ENCODE results near the gene ZNF783. TPM values are rescaled to one million over a fixed set of nuclear protein-coding genes. Genes with fewer than 3 reads are reported as not detected.
A peak's percentile ranks its signal among the peaks of the same experiment; 100 is the strongest.
"Not testable (repeated sequence)": the region's sequence is repeated elsewhere in the genome, so short reads cannot be mapped to it uniquely, and the experiment has no call there.

ZNF783 gene
- total RNA-seq, 2 experiments from 2014 or later: 14.4 to 15.8 TPM

DNA sequence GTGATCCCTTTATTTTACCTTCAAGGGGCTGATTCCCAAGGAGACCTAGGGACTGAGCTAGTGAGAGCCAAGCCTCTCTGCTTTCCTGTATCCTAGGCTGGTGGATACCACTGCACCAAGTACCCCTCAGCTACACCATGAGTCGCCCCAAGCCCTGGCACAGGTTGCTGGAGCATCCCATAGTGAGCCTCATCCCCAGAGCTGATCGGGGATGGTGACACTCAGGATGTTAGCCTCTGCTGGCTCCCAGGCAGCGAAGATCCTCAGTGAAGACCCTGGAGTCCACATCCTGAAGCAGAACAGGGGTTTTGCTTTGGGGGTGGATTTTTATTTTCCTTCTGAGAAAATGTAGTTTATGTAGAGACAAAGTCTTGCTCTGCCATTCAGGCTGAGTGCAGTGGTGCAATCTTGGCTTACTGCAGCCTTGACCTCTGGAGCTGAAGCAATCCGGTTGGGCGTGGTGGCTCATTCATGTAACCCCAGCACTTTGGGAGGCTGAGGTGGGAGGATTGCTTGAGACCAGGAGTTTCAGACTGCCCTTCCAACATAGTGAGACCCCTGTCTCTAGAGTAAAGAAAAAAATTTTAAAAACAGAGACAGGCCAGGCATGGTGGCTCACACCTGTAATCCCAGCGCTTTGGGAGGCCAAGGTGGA, 35.0 kb upstream of the ZNF783 start:
- Mint-ChIP-seq H3K9me3 (no peaks in the 10 kb centered on the region), H3K4me1 (peaks cover 2% of the 10 kb centered on the region), H3K4me3 (no peak overlapping the region), H3K27me3 (no peaks in the 10 kb centered on the region), H3K36me3 (ENCODE audit: low read depth) (peaks cover 21% of the 10 kb centered on the region), H3K27ac (no peak overlapping the region)
- POLR2A ChIA-PET: interaction anchor here (1.0 kb wide), 1 partner anchor 9 kb away, joined by 3 read pairs; no protein-coding TSS in a partner anchor
- DNase-seq: no peak
- CTCF ChIA-PET: no interaction called here

DNA sequence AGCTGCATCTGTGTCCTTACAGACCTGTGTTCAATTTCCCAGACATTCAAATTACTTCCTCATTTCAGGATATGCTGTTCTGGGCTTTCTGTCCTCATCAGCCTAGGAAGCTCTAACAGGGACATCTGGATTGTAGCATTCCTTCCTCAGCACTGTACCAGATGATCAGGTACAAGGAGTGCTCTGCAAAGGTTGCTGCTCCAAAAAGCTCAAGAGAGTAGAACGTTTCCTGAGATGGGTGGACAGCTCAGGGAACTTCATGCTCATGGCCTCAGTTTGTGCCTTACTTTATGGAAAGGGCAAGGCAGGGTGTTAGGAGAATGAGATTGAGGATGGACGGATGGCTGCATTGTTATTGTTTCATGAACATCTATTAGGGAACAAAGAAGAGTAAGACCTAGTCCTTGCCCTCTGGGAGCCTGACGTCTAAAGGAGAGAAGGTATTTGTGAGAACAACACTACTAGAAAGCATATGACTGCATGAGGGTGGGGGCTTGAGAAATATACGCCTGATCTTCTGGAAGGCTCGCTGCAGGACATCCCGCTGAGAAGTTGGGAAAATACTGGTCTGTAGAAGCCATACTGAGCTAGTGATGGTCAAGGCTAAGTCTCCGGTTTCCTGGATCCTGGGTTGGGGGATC, 33.0 kb upstream of the ZNF783 start:
- no peak overlapping the region for H3K27ac Mint-ChIP-seq
- ChIA-PET CTCF (interaction anchor here (1.1 to 1.2 kb wide), 2 partner anchors 19 to 33 kb away, joined by 3 to 4 read pairs; partner anchors contain the start of gene ZNF282), POLR2A (interaction anchor here (1.1 to 2.0 kb wide), 4 partner anchors 11 to 36 kb away, joined by 3 to 4 read pairs (median 3); partner anchors contain the start of gene ZNF212)
- no peak for DNase-seq
- no peak overlapping the region for H3K4me3 Mint-ChIP-seq
- H3K4me1 Mint-ChIP-seq: peaks cover 2% of the 10 kb centered on the region
- H3K9me3 Mint-ChIP-seq: no peaks in the 10 kb centered on the region
- no peaks in the 10 kb centered on the region for H3K27me3 Mint-ChIP-seq
- H3K36me3 Mint-ChIP-seq (ENCODE audit: low read depth): peaks cover 14% of the 10 kb centered on the region

DNA sequence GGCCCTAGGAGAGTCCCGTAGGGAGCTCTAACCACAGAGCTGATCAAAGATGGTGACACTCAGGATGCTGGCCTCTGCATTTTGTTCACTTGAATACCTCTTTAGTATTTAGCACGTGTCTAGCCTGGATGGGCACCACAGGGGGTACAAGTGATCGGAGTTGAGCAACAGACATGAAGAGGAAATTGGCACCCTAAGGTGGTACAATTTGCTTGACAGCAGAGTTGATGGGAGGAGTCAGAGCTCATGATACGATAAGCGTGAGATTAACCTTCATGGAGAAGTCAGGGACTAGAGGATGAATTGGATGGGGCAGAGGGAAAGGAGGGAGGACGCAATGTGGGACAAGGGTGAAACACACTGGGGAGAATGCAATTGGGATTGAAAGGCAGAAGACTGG, 32.5 kb upstream of the ZNF783 start:
- CTCF ChIA-PET: interaction anchor here (1.1 to 1.2 kb wide), 2 partner anchors 20 to 34 kb away, joined by 3 to 4 read pairs; partner anchors contain the start of gene ZNF282
- DNase-seq: no peak
- H3K4me1 Mint-ChIP-seq: peaks cover 2% of the 10 kb centered on the region
- no peaks in the 10 kb centered on the region for H3K27me3 Mint-ChIP-seq
- no peak overlapping the region for H3K27ac Mint-ChIP-seq
- no peak overlapping the region for H3K4me3 Mint-ChIP-seq
- POLR2A ChIA-PET: interaction anchor here (0.9 to 2.0 kb wide), 5 partner anchors 10 to 37 kb away, joined by 3 to 4 read pairs (median 3); partner anchors contain the start of genes ZNF212 and ZNF282
- peaks cover 14% of the 10 kb centered on the region for H3K36me3 Mint-ChIP-seq (ENCODE audit: low read depth)
- H3K9me3 Mint-ChIP-seq: no peaks in the 10 kb centered on the region

DNA sequence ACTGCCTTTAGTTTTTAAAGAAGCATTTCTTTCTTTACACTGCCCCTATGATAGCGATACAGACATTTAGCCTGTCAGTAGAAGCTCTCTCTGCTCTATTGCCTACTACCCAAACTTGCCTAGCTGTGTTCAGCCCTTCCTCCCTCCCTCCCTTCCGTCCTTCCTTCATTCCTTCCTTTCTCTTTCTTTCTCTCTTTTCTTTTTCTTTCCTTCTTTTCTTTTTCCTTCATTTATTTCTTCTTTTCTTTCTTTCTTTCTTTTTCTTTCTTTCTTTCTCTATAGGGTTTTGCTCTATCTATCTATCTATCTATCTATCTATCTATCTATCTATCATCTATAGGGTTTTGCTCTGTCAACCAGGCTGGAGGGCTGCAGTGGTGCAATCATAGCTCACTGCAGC, 29.6 kb upstream of the ZNF783 start:
- Mint-ChIP-seq H3K4me1 (peaks cover 5% of the 10 kb centered on the region), H3K36me3 (ENCODE audit: low read depth) (no peaks in the 10 kb centered on the region), H3K27me3 (no peaks in the 10 kb centered on the region), H3K9me3 (no peaks in the 10 kb centered on the region), H3K27ac (no peak overlapping the region), H3K4me3 (no peak overlapping the region)
- DNase-seq: no peak
- ChIA-PET CTCF (interaction anchor here (1.3 to 1.5 kb wide), 2 partner anchors 22 to 37 kb away, joined by 3 to 5 read pairs; partner anchors contain the start of gene ZNF282), POLR2A (interaction anchor here (0.9 to 1.7 kb wide), 3 partner anchors 22 to 37 kb away, joined by 3 to 4 read pairs (median 3); partner anchors contain the start of genes ZNF282 and ZNF783)

DNA sequence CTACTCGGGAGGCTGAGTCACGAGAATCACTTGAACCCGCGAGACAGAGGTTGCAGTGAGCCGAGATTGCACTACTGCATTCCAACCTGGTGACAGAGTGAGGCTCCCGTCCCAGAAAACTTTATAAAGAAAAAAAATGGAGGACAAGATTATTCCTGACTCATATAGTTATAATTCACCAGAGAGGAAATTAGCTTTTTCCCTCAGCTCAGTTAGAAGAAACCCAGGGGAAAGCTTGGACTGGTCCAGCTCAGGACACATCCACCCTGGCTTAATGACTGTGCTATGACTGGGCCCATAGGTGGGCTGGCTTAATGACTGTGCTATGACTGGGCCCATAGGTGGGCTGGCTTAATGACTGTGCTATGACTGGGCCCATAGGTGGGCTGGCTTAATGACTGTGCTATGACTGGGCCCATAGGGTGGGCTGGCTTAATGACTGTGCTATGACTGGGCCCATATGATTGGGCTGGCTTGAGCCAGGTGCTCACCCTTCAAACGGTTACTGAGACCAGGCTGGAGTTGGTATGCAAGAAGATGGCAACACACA, 28.3 kb upstream of the ZNF783 start:
- H3K4me3 Mint-ChIP-seq; H3K27ac Mint-ChIP-seq; H3K36me3 Mint-ChIP-seq (ENCODE audit: low read depth); H3K27me3 Mint-ChIP-seq; DNase-seq; H3K9me3 Mint-ChIP-seq: not testable (repeated sequence)
- peaks cover 12% of the 10 kb centered on the region for H3K4me1 Mint-ChIP-seq
- CTCF ChIA-PET: interaction anchor here (1.5 kb wide), 1 partner anchor 24 kb away, joined by 5 read pairs; no protein-coding TSS in a partner anchor
- POLR2A ChIA-PET: interaction anchor here (1.2 to 1.7 kb wide), 2 partner anchors 28 to 38 kb away, joined by 3 to 4 read pairs; partner anchors contain the start of genes ZNF282 and ZNF783

DNA sequence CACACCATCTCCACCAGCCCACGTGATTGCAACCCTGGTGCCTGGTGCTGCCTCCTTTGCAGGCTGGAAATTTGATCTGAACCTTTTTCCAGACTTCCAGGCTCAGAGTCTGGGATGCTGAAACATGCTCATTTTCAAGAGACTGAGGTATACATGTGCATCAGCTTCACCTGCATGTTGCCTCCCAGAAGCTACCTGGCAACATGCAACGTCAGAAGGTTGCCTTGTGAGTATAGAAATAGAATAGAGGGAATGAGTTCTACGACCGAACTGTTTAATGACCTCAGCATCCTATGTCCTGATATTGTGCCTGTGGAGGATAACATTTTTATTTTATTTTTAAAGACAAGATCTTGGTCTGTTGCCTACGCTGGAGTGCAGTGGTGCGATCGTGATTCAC, 24.5 kb upstream of the ZNF783 start:
- Mint-ChIP-seq H3K27ac (no peak overlapping the region), H3K27me3 (no peaks in the 10 kb centered on the region), H3K4me3 (no peak overlapping the region), H3K4me1 (peaks cover 33% of the 10 kb centered on the region), H3K9me3 (no peaks in the 10 kb centered on the region), H3K36me3 (ENCODE audit: low read depth) (peaks cover 2% of the 10 kb centered on the region)
- ChIA-PET CTCF (no interaction called here), POLR2A (no interaction called here)
- no peak for DNase-seq

DNA sequence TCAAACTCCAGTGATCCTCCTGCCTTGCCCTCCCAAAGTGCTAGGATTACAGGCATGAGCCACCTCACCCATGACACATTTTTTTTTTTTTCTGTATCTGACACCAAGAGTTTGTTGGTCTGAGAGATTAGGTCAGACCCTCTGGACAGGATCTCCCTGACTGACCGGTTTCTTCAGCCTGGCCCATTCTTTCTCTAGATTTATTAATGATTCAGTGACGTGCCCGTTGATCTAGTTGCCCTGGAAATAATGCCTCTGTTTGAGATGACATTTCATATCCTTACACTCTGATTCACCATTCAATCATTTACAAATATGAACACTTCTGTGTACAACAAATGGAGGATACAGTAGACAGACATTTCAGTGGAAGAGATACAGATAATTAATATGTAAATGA, 23.9 kb upstream of the ZNF783 start:
- peaks cover 7% of the 10 kb centered on the region for H3K36me3 Mint-ChIP-seq (ENCODE audit: low read depth)
- peak overlapping the region; percentile 26 for H3K4me3 Mint-ChIP-seq
- peaks cover 36% of the 10 kb centered on the region for H3K4me1 Mint-ChIP-seq
- no peak for DNase-seq
- H3K27me3 Mint-ChIP-seq: no peaks in the 10 kb centered on the region
- ChIA-PET CTCF (no interaction called here), POLR2A (no interaction called here)
- H3K27ac Mint-ChIP-seq: no peak overlapping the region
- peaks cover 2% of the 10 kb centered on the region for H3K9me3 Mint-ChIP-seq

DNA sequence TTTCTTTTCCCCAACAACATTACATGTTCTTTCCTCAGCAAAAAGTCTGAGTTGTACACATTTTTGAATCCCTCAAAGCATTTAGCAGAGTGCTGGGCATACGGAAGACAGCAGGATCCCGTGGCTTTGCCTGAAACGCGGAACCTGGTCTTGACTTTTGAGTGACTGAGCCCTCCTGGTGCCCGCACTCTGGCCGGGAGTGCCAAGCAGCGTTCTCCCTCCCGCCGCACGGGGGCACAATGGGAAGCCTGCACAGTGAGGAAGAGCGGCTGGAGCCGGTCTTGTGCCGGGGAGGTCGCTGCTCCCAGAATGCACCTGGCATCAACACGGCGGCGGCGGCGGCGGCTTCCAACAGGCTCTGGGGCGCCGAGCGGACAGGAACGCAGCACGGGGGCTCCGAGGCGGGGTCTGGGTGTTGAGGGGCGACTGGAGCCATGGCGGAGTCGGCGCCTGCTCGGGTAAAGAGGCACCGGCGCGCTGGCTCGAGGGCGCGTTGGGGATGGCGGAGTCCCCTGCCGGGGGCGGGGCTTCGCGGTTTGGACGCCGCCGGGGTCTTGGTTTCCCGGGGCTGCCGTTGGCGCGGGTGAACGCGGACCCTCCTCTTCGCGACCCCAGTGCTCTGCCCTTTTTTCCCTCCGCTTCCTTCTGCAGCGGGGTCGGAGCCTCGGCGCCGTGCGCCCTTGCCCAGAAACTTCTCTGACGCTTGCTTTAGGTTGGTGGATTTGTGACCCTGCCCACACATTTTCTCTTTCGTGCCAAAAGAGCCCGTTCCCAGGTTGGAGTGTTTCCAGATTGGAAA, 22.5 kb upstream of the ZNF783 start, which contains the start of gene ZNF212:
ZNF212 (plus strand) TSS at position 307 of the 799 bp plus-strand sequence; CDS start at position 435, 128 bp downstream.
- ChIA-PET CTCF (interaction anchor here (0.9 to 1.7 kb wide), 6 partner anchors 22 to 234 kb away, joined by 3 to 6 read pairs (median 4); partner anchors contain the start of genes ZNF398 and ZNF783), POLR2A (interaction anchor here (0.6 to 1.8 kb wide), 6 partner anchors 10 to 381 kb away, joined by 3 to 9 read pairs (median 4); partner anchors contain the start of gene ZNF282)
- H3K4me3 Mint-ChIP-seq: peak within 1 kb of the TSS; percentile 87
- peak within 1 kb of the TSS; percentile 80 for H3K27ac Mint-ChIP-seq
- peaks cover 7% of the 10 kb centered on the region for H3K36me3 Mint-ChIP-seq (ENCODE audit: low read depth)
- peaks cover 41% of the 10 kb centered on the region for H3K4me1 Mint-ChIP-seq
- peak; percentile 90 for DNase-seq
- no peaks in the 10 kb centered on the region for H3K27me3 Mint-ChIP-seq
- peaks cover 2% of the 10 kb centered on the region for H3K9me3 Mint-ChIP-seq

DNA sequence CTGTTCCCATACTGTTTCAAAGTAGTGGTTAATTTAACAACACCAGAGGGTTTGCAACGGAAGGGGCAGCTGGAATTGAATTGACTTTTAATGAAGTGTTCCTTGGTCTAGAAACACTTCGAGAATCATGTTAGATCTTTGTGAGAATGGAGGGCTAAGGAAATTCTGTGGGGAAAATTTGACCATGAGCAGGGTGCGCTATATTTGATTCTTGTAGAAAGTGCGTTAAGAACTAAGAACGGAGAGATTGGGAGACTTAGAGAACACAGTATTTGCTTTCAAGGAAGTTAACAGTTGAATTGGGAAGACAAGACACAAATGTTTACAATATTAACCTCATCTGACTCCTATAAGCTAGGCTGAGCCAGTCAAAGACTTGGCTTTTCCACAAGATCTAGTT, 21.4 kb upstream of the ZNF783 start:
- CTCF ChIA-PET: interaction anchor here (0.7 to 1.7 kb wide), 6 partner anchors 19 to 235 kb away, joined by 3 to 6 read pairs (median 4); partner anchors contain the start of genes ZNF398 and ZNF783
- peaks cover 7% of the 10 kb centered on the region for H3K36me3 Mint-ChIP-seq (ENCODE audit: low read depth)
- POLR2A ChIA-PET: interaction anchor here (1.3 to 1.8 kb wide), 3 partner anchors 11 to 45 kb away, joined by 4 to 9 read pairs (median 5); partner anchors contain the start of gene ZNF282
- no peaks in the 10 kb centered on the region for H3K27me3 Mint-ChIP-seq
- H3K9me3 Mint-ChIP-seq: peaks cover 2% of the 10 kb centered on the region
- peak overlapping the region; percentile 80 for H3K27ac Mint-ChIP-seq
- peaks cover 49% of the 10 kb centered on the region for H3K4me1 Mint-ChIP-seq
- DNase-seq: no peak
- peak overlapping the region; percentile 87 for H3K4me3 Mint-ChIP-seq

DNA sequence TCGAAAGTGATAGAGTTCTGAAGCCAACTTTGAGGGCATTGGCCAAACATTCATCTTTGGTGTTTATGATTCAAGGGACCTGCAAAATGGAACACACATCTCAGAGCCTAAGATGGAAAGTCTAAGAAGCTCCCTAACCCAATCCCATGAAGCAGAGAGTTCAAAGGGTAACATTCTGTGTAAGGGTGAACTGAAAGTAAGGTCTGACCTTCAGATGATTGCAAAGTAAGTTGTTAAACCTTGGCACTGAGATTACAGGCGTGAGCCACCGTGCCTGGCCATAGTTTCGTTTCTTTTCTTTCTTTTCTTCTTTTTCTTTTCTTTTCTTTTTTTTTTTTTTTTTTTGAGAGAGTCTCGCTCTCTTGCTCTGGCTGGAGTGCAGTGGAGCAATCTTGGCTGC, 20.3 kb upstream of the ZNF783 start:
- Mint-ChIP-seq H3K27ac (no peak overlapping the region), H3K4me1 (peaks cover 53% of the 10 kb centered on the region), H3K4me3 (peak overlapping the region; percentile 39), H3K36me3 (ENCODE audit: low read depth) (peaks cover 7% of the 10 kb centered on the region), H3K27me3 (no peaks in the 10 kb centered on the region), H3K9me3 (peaks cover 2% of the 10 kb centered on the region)
- CTCF ChIA-PET: interaction anchor here (0.7 kb wide), 1 partner anchor 25 kb away, joined by 4 read pairs; no protein-coding TSS in a partner anchor
- no peak for DNase-seq
- POLR2A ChIA-PET: interaction anchor here (1.1 kb wide), 1 partner anchor 43 kb away, joined by 4 read pairs; no protein-coding TSS in a partner anchor

DNA sequence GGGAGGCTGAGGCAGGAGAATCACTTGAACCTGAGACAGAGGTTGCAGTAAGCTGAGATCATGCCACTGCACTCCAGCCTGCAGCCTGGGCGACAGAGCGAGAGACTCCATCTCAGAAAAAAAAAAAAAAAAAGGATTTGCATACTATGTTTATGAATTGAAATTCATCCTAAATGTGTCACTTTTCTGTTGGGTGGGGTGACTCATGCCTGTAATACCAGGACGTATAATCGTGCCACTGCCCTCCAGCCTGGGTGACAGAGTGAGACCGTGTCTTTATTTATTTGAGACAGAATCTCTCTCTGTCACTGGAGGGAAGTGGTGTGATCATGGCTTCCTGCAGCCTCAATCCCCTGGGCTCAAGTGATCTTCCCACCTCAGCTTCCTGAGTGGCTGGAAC, 16.8 kb upstream of the ZNF783 start:
- CTCF ChIA-PET: interaction anchor here (0.7 to 1.6 kb wide), 2 partner anchors 35 to 45 kb away, joined by 3 read pairs; no protein-coding TSS in a partner anchor
- Mint-ChIP-seq H3K27me3 (no peaks in the 10 kb centered on the region), H3K9me3 (peaks cover 2% of the 10 kb centered on the region), H3K4me1 (peaks cover 54% of the 10 kb centered on the region), H3K4me3 (no peak overlapping the region), H3K27ac (peak overlapping the region; percentile 57), H3K36me3 (ENCODE audit: low read depth) (peaks cover 13% of the 10 kb centered on the region)
- DNase-seq: peak; percentile 34
- POLR2A ChIA-PET: interaction anchor here (1.3 kb wide), 1 partner anchor 16 kb away, joined by 3 read pairs; the partner anchor contains the start of gene ZNF783

DNA sequence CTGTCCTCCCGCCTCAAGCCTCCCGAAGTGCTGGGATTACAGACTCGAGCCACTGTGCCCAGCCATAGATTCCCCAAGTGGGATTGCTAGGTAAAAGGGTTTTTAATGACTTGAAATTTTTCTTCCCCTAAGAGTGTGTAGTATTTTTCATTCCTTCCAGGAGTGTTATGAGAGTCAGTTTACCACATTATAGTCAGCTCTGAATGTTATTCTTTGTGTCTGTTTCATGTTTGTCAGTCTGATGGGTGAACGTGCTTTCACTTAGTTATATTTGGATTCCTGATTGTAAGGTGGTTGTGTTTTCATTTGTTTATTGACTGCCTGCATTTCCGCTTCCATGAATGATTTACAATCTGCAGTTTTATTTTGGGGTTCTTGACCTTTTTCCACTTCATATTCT, 16.3 kb upstream of the ZNF783 start:
- Mint-ChIP-seq H3K36me3 (ENCODE audit: low read depth) (peaks cover 17% of the 10 kb centered on the region), H3K4me3 (no peak overlapping the region), H3K27ac (peak overlapping the region; percentile 57), H3K27me3 (no peaks in the 10 kb centered on the region), H3K9me3 (peaks cover 2% of the 10 kb centered on the region), H3K4me1 (peaks cover 50% of the 10 kb centered on the region)
- ChIA-PET POLR2A (interaction anchor here (1.3 kb wide), 1 partner anchor 16 kb away, joined by 3 read pairs; the partner anchor contains the start of gene ZNF783), CTCF (interaction anchor here (0.7 to 1.6 kb wide), 2 partner anchors 36 to 46 kb away, joined by 3 read pairs; no protein-coding TSS in a partner anchor)
- no peak for DNase-seq

Measured in activated CD4-positive, alpha-beta memory T cell treated with anti-CD3 and anti-CD28 coated beads, Interleukin-2, amount 10 ng/mL, durations not matched to agents 7 days and 5 days (primary cell).